Suprapubic skin (tissue), 3 donors: Measurements from ENCODE around the gene SEC16B.

Experiments
- POLR2A ChIP-seq, 2 donors: fragments of 450-650 bp; IDR thresholded peaks; one replicate each; pipeline ENCODE4 v1.6.1; 2017; ENCODE audit warnings: antibody characterized with exemption in 2 of 2, mild to moderate bottlenecking in 2 of 2, moderate library complexity in 2 of 2
- TF ChIP-seq, protein P1 (sequence below), 2 donors: fragments of 200-600 bp in 1 of 2; fragments of 450-650 bp in 1 of 2; sonication (generic) in 1 of 2; IDR thresholded peaks; one replicate each; pipeline ENCODE4 v1.5.1; 2016 to 2019; ENCODE audit warnings: antibody characterized with exemption in 2 of 2, mild to moderate bottlenecking in 1 of 2, moderate library complexity in 1 of 2

GRCh38 chr1:177945943-177946650, 23.8 kb downstream of the SEC16B start:
- TF ChIP-seq POLR2A (IDR thresholded peaks at IDR 0.05), result no peak
- TF ChIP-seq, protein P1, sequence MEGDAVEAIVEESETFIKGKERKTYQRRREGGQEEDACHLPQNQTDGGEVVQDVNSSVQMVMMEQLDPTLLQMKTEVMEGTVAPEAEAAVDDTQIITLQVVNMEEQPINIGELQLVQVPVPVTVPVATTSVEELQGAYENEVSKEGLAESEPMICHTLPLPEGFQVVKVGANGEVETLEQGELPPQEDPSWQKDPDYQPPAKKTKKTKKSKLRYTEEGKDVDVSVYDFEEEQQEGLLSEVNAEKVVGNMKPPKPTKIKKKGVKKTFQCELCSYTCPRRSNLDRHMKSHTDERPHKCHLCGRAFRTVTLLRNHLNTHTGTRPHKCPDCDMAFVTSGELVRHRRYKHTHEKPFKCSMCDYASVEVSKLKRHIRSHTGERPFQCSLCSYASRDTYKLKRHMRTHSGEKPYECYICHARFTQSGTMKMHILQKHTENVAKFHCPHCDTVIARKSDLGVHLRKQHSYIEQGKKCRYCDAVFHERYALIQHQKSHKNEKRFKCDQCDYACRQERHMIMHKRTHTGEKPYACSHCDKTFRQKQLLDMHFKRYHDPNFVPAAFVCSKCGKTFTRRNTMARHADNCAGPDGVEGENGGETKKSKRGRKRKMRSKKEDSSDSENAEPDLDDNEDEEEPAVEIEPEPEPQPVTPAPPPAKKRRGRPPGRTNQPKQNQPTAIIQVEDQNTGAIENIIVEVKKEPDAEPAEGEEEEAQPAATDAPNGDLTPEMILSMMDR (IDR thresholded peaks at IDR 0.05), result peak; percentile 51 to 80
